Ishikawa (cell line): ENCODE results near the gene SYNC.

Experiments used
- CEBPB ChIP-seq: IDR thresholded peaks from 2 replicates; pipeline ENCODE4 v1.6.1; 2012
- CREB1 ChIP-seq: IDR thresholded peaks from 2 replicates; pipeline ENCODE4 v1.6.1; 2012; ENCODE audit warnings: low read depth
- EGR1 ChIP-seq: IDR thresholded peaks from 2 replicates; pipeline ENCODE4 v1.6.1; 2012
- EP300 ChIP-seq: IDR thresholded peaks from 2 replicates; pipeline ENCODE4 v1.6.1; 2012; ENCODE audit warnings: borderline replicate concordance
- FOXM1 ChIP-seq: IDR thresholded peaks from 2 replicates; pipeline ENCODE4 v1.6.1; 2012; ENCODE audit warnings: low read depth, borderline replicate concordance
- NFIC ChIP-seq: IDR thresholded peaks from 2 replicates; pipeline ENCODE4 v1.6.1; 2012
- RAD21 ChIP-seq: IDR thresholded peaks from 2 replicates; pipeline ENCODE4 v1.6.1; 2012; ENCODE audit warnings: low read depth
- REST ChIP-seq: IDR thresholded peaks from 2 replicates; pipeline ENCODE4 v1.6.1; 2012; ENCODE audit warnings: low read depth, mild to moderate bottlenecking
- TAF1 ChIP-seq: IDR thresholded peaks from 2 replicates; pipeline ENCODE4 v1.6.1; 2012; ENCODE audit warnings: low read depth, mild to moderate bottlenecking
- TCF12 ChIP-seq: IDR thresholded peaks from 2 replicates; pipeline ENCODE4 v1.6.1; 2012; ENCODE audit warnings: low read depth
- TEAD4 ChIP-seq: IDR thresholded peaks from 2 replicates; pipeline ENCODE4 v1.6.1; 2012
- USF1 ChIP-seq: IDR thresholded peaks from 2 replicates; pipeline ENCODE4 v1.6.1; 2012
- YY1 ChIP-seq: IDR thresholded peaks from 2 replicates; pipeline ENCODE4 v1.6.1; 2012; ENCODE audit warnings: low read depth
- ZBTB7A ChIP-seq: IDR thresholded peaks from 2 replicates; pipeline ENCODE4 v1.6.1; 2012; ENCODE audit warnings: low read depth

SYNC gene

GRCh38 chr1:32639489-32640075 is 63.0 kb downstream of the SYNC start:
- TF ChIP-seq TCF12 (no peak), FOXM1 (no peak), CEBPB (no peak), RAD21 (no peak), USF1 (no peak), NFIC (no peak), YY1 (no peak), EGR1 (no peak), ZBTB7A (no peak), REST (no peak), EP300 (no peak), CREB1 (no peak)

DNA sequence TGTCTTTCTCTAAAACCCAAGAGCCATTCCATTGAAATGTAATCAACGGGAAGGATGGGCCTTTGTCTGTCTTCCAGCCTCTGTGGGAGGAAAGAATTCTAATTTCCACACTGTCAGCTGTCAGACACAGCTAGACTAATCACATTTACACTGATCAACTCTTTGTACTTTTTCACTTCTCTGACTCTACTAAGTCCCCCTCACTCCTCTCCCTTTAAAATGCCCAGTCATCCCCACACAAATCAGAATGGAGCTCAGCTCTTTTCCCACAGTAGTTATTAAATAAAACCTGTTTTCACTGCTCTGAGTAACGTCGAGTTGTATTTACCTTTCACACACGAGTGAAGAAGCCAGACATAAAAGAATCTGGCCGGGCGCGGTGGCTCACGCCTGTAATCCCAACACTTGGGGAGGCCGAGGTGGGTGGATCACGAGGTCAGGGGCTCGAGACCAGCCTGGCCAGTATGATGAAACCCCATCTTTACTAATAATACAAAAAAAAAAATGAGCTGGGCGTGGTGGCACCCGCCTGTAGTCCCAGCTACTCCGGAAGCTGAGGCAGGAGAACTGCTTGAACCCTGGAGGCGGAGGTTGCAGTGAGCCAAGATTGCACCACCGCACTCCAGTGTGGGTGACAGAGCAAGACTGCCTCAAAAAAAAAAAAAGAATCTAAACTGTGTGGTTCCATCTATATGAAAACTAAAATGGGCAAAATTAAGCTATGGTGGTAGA is 65.5 kb downstream of the SYNC start:
- TF ChIP-seq ZBTB7A (no peak), YY1 (no peak), CEBPB (no peak), TEAD4 (no peak), RAD21 (no peak), USF1 (no peak)

GRCh38 chr1:32635508-32636277 is 66.9 kb downstream of the SYNC start:
- TF ChIP-seq EP300 = no peak
- TF ChIP-seq USF1 = no peak
- no peak for TF ChIP-seq CREB1
- TF ChIP-seq TCF12 = no peak
- no peak for TF ChIP-seq EGR1
- TF ChIP-seq TAF1 = no peak

GRCh38 chr1:32632829-32633228 is 69.7 kb downstream of the SYNC start:
- TF ChIP-seq FOXM1 = no peak
- no peak for TF ChIP-seq NFIC
- no peak for TF ChIP-seq RAD21
- TF ChIP-seq TAF1 = no peak
- no peak for TF ChIP-seq TEAD4
- no peak for TF ChIP-seq USF1
- no peak for TF ChIP-seq ZBTB7A
- TF ChIP-seq YY1 = no peak
- TF ChIP-seq TCF12 = no peak
